Glutamatergic neuron (in vitro differentiated cells): ENCODE results near the gene PPP1R1A. TPM values are rescaled to one million over a fixed set of nuclear protein-coding genes. Genes with fewer than 3 reads are reported as not detected.
A peak's percentile ranks its signal among the peaks of the same experiment; 100 is the strongest.

Experiments
- DNase-seq: peaks from one replicate; pipeline ENCODE4 v3.0.0; 2022
- H3K27ac Mint-ChIP-seq: one replicate; pipeline ENCODE4 v1.8.0; 2020; ENCODE audit warnings: mild to moderate bottlenecking, mixed read lengths, inconsistent platforms; ENCODE audit not compliant: unreplicated experiment
- H3K27me3 Mint-ChIP-seq: one replicate; pipeline ENCODE4 v1.8.0; 2020; ENCODE audit warnings: mild to moderate bottlenecking, moderate library complexity, mixed read lengths, inconsistent platforms; ENCODE audit not compliant: unreplicated experiment
- H3K36me3 Mint-ChIP-seq: one replicate; pipeline ENCODE4 v1.8.0; 2020; ENCODE audit warnings: mild to moderate bottlenecking, mixed read lengths, inconsistent platforms; ENCODE audit not compliant: unreplicated experiment
- H3K4me1 Mint-ChIP-seq: one replicate; pipeline ENCODE4 v1.8.0; 2020; ENCODE audit warnings: mild to moderate bottlenecking, low read depth, mixed read lengths, inconsistent platforms; ENCODE audit not compliant: unreplicated experiment
- H3K4me3 Mint-ChIP-seq: one replicate; pipeline ENCODE4 v1.8.0; 2020; ENCODE audit warnings: mild to moderate bottlenecking, mixed read lengths, inconsistent platforms; ENCODE audit not compliant: unreplicated experiment
- H3K9me3 Mint-ChIP-seq: one replicate; pipeline ENCODE4 v1.8.0; 2020; ENCODE audit warnings: mild to moderate bottlenecking, moderate library complexity, mixed read lengths, inconsistent platforms; ENCODE audit not compliant: unreplicated experiment
- total RNA-seq: library from RNA; stranded (reverse); fragmentation: NEBNext Ultra II Directional; extraction: Animal tissue kit (Norgen Biotek cat#: 25700); gene quantifications from one replicate; pipeline ENCODE4 v1.2.1, GENCODE V29; 2021; ENCODE audit not compliant: unreplicated experiment
- TF ChIP-seq, protein P1 (sequence below): fragments of 200-600 bp; sonication (generic); IDR thresholded peaks from one replicate; pipeline ENCODE4 v1.5.0; 2021; ENCODE audit not compliant: partially characterized antibody, unreplicated experiment

The PPP1R1A gene
- total RNA-seq, 1 donor from 2014 or later = 47.6 TPM

DNA sequence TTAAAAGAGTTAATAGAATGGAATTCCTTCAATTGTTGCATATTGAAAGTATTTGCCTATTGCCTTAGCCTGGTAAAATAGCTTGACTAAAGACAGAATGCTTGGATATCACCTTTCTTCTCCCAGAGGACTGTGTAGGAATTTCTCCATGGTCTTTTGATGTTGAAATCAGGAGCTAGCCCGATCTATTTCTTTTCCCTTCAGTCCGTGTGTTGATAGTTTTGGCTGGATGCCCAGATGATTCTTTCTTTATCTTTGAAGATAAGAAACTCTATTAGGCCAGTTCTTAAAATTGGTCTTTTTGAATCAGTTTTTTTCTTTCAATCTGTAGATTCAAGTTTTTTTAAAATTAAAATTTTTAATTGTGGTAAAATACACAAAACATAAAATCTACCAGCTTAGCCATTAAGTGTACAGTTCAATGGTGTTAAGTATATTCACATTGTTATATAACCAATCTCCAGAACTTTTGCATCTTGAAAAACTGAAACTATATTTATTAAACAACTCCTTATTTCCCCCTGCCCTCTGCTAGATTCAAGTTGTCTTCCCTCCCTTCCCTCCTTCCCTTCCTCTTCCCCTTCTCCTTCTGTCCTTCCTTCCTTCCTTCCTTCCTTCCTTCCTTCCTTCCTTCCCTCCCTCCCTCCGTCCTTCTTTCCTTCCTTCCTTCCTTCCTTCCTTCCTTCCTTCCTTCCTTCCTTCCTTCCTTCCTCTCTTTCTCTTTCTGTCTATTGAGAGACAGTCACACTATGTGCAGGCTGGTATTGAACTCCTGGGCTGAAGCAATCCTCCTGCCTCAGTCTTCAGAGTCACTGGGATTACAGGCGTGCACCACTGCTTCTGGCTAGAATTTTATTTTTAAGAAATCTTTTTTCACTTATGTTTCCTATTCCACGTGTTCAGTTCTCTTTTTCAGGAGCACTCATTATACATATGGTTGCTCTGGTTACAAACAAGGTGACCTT is 36.1 kb upstream of the PPP1R1A start:
- no peak for DNase-seq
- Mint-ChIP-seq H3K27ac (no peak overlapping the region), H3K4me3 (no peak overlapping the region), H3K4me1 (no peaks in the 10 kb centered on the region), H3K9me3 (peaks cover 10% of the 10 kb centered on the region), H3K27me3 (peaks cover 4% of the 10 kb centered on the region), H3K36me3 (peaks cover 18% of the 10 kb centered on the region)
- TF ChIP-seq, protein P1, sequence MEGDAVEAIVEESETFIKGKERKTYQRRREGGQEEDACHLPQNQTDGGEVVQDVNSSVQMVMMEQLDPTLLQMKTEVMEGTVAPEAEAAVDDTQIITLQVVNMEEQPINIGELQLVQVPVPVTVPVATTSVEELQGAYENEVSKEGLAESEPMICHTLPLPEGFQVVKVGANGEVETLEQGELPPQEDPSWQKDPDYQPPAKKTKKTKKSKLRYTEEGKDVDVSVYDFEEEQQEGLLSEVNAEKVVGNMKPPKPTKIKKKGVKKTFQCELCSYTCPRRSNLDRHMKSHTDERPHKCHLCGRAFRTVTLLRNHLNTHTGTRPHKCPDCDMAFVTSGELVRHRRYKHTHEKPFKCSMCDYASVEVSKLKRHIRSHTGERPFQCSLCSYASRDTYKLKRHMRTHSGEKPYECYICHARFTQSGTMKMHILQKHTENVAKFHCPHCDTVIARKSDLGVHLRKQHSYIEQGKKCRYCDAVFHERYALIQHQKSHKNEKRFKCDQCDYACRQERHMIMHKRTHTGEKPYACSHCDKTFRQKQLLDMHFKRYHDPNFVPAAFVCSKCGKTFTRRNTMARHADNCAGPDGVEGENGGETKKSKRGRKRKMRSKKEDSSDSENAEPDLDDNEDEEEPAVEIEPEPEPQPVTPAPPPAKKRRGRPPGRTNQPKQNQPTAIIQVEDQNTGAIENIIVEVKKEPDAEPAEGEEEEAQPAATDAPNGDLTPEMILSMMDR = no peak

DNA sequence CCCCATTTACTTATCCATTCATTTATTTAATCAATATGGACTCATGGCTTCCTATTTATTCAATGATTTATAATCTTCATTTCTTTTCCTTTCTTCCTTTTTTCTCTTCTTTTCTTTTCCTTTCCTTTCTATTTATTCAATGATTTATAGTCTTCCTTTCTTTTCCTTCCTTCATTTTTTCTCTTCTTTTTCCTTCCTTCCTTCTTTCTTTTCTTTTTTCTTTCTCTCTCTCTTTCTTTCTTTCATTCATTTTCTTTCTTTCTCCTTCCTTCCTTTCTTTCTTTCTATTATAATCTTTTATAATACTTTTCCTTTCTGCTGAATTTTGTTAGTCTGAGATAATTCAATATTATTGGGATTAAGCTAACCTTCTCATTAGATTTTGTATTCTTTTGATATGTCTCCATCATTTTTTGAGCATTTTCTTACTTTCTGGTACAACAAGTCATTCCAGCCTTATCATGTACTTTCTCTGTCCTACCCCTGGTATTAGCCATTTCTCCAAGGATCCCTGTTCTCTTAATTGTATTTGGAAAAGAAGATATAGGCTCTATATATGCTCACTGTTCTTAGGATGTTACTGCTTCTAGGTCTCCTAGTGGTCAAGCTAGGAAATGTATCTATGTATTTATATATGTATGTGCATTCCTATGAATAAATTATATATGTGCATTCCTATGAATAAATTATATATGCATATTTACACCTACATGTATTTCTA is 34.2 kb upstream of the PPP1R1A start:
- Mint-ChIP-seq H3K4me3 (no peak overlapping the region), H3K27me3 (peaks cover 4% of the 10 kb centered on the region), H3K36me3 (peaks cover 9% of the 10 kb centered on the region), H3K4me1 (no peaks in the 10 kb centered on the region), H3K9me3 (peaks cover 7% of the 10 kb centered on the region), H3K27ac (no peak overlapping the region)
- DNase-seq = no peak
- TF ChIP-seq, protein P1 = peak; percentile 68

DNA sequence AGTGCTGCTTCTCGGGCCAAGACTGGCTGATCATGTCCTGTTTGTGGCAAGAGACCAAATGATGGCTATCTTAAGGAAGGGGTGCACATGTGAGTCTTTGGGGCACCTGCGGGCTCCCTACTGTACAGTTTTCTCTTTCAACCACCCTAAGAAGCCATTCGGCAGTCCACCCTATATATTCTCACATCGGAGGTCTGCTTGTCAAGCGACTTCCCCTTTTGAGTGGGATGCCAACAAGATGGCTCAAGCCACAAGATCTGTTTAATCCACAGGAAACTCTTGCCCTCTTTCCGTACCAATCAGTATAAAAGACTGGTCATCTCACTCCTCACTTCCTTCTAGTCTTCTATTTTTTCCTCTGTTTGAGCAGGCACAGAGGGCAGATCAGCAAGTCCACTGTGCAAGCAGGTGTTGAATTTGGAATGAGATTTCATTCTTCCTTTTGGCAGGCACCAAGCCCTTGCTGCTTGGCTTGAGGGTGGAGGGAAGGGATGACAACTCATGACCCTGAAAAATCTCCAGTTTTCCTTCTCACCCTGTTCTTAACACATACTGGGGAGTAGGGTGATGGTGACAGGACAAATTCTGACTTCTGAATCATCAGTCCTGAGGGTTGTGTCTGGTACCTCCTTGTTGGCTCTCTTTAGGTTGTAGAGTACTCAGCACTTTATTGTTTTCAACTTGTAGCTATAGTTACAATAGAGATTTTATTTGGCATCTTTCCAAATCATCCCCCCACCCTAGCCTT is 28.6 kb upstream of the PPP1R1A start:
- no peak overlapping the region for H3K4me3 Mint-ChIP-seq
- no peaks in the 10 kb centered on the region for H3K9me3 Mint-ChIP-seq
- no peaks in the 10 kb centered on the region for H3K4me1 Mint-ChIP-seq
- peaks cover 4% of the 10 kb centered on the region for H3K27me3 Mint-ChIP-seq
- no peak overlapping the region for H3K27ac Mint-ChIP-seq
- TF ChIP-seq, protein P1 = no peak
- H3K36me3 Mint-ChIP-seq = no peaks in the 10 kb centered on the region
- DNase-seq = no peak

DNA sequence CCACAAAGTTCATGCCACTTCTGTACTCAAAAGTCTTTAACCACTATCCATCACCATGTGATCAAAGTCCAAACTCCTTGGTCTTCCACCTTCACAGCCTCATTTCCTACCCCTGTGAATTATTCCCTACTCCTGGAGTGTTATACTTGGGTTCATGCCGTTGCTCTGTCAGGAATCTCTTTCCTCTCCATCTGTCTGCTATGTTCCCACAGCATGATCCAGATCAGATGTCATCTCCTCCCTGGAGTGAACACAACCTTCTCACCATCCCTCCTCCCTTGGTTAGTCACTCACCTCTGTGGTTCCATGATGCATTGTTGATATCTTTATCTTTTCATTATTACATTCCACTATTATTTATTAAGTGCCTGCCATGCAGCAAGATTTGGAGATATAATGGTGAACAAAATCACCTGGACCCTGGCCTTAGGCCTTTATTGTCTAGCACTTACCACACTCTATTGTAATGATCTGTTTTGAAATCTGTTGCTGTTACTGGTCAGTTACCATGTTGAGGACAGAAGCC is 23.8 kb upstream of the PPP1R1A start:
- Mint-ChIP-seq H3K27me3 (peaks cover 6% of the 10 kb centered on the region), H3K4me3 (no peak overlapping the region)
- no peak for DNase-seq

More for the DNA sequence above, 23.8 kb upstream of the PPP1R1A start:
- H3K4me1 Mint-ChIP-seq = no peaks in the 10 kb centered on the region
- no peak overlapping the region for H3K27ac Mint-ChIP-seq
- H3K9me3 Mint-ChIP-seq = no peaks in the 10 kb centered on the region
- TF ChIP-seq, protein P1 = no peak
- peaks cover 1% of the 10 kb centered on the region for H3K36me3 Mint-ChIP-seq
